ENCODE data around the gene CYP8B1. TPM values are rescaled to one million over a fixed set of nuclear protein-coding genes. Genes with fewer than 3 reads are reported as not detected.

Gene CYP8B1
- total and polyA plus RNA-seq, 3 experiments from 2014 or later = not detected

GRCh38 chr3:42905740-42906069 is 30.0 kb upstream of the CYP8B1 start:
- no peak overlapping the region for H3K4me3 ChIP-seq (ENCODE audit: low read length)
- peaks cover 0 to 18% (median 12%) of the 10 kb centered on the region in 3 donors for H3K36me3 Mint-ChIP-seq
- peak overlapping the region in 2 of 8 donors; percentile 13 to 59 for H3K27ac Mint-ChIP-seq
- H3K27me3 ChIP-seq (ENCODE audit: insufficient read depth, low read length, poor library complexity, severe bottlenecking) = no peaks in the 10 kb centered on the region
- peaks cover 45 to 63% of the 10 kb centered on the region in 2 donors for H3K27me3 Mint-ChIP-seq
- H3K4me1 Mint-ChIP-seq = peaks cover 6 to 11% (median 9%) of the 10 kb centered on the region in 3 donors
- CTCF ChIA-PET = interaction anchor here (0.5 kb wide), 1 partner anchor 778 kb away, joined by 4 read pairs; no protein-coding TSS in a partner anchor
- no peak for DNase-seq
- POLR2A ChIA-PET = no interaction called here
- H3K9me3 ChIP-seq (ENCODE audit: low read length) = no peaks in the 10 kb centered on the region
- H3K36me3 ChIP-seq (ENCODE audit: insufficient read depth, low read length) = no peaks in the 10 kb centered on the region
- peaks cover 6% of the 10 kb centered on the region for H3K4me1 ChIP-seq (ENCODE audit: insufficient read depth, low read length)
- peak overlapping the region in 5 of 7 donors; percentile 28 to 72 (median 65) for H3K4me3 Mint-ChIP-seq
- peaks cover 14 to 32% (median 26%) of the 10 kb centered on the region in 5 donors for H3K9me3 Mint-ChIP-seq
- no peak overlapping the region for H3K27ac ChIP-seq (ENCODE audit: low read depth, low read length)

GRCh38 chr3:42904076-42904475 is 28.4 kb upstream of the CYP8B1 start:
- H3K9me3 Mint-ChIP-seq = peaks cover 14 to 30% (median 22%) of the 10 kb centered on the region in 5 donors
- peaks cover 6% of the 10 kb centered on the region for H3K4me1 ChIP-seq (ENCODE audit: insufficient read depth, low read length)
- H3K27me3 ChIP-seq (ENCODE audit: insufficient read depth, low read length, poor library complexity, severe bottlenecking) = no peaks in the 10 kb centered on the region
- no peak for DNase-seq
- peaks cover 47 to 63% of the 10 kb centered on the region in 2 donors for H3K27me3 Mint-ChIP-seq
- no peak overlapping the region for H3K4me3 ChIP-seq (ENCODE audit: low read length)
- H3K4me1 Mint-ChIP-seq = peaks cover 6 to 11% (median 9%) of the 10 kb centered on the region in 3 donors
- H3K4me3 Mint-ChIP-seq = no peak overlapping the region
- peaks cover 0 to 18% (median 7%) of the 10 kb centered on the region in 3 donors for H3K36me3 Mint-ChIP-seq
- ChIA-PET POLR2A (interaction anchor here (0.7 kb wide), 1 partner anchor 96 kb away, joined by 6 read pairs; no protein-coding TSS in a partner anchor), CTCF (no interaction called here)
- H3K36me3 ChIP-seq (ENCODE audit: insufficient read depth, low read length) = no peaks in the 10 kb centered on the region
- no peak overlapping the region for H3K27ac Mint-ChIP-seq
- H3K27ac ChIP-seq (ENCODE audit: low read depth, low read length) = no peak overlapping the region
- no peaks in the 10 kb centered on the region for H3K9me3 ChIP-seq (ENCODE audit: low read length)

- POLR2A ChIA-PET = no interaction called here
- Mint-ChIP-seq H3K4me1 (peaks cover 6 to 11% (median 9%) of the 10 kb centered on the region in 3 donors), H3K36me3 (peaks cover 0 to 12% (median 7%) of the 10 kb centered on the region in 3 donors), H3K27me3 (peaks cover 34 to 49% of the 10 kb centered on the region in 2 donors), H3K27ac (no peak overlapping the region), H3K9me3 (peaks cover 14 to 30% (median 22%) of the 10 kb centered on the region in 5 donors), H3K4me3 (peak overlapping the region in 1 of 7 donors; percentile 4)
- DNase-seq = no peak
- peaks cover 6% of the 10 kb centered on the region for H3K4me1 ChIP-seq (ENCODE audit: insufficient read depth, low read length)
- H3K4me3 ChIP-seq (ENCODE audit: low read length) = no peak overlapping the region
- no peak overlapping the region for H3K27ac ChIP-seq (ENCODE audit: low read depth, low read length)
- H3K9me3 ChIP-seq (ENCODE audit: low read length) = no peaks in the 10 kb centered on the region
- H3K27me3 ChIP-seq (ENCODE audit: insufficient read depth, low read length, poor library complexity, severe bottlenecking) = no peaks in the 10 kb centered on the region
- CTCF ChIA-PET = no interaction called here
- no peaks in the 10 kb centered on the region for H3K36me3 ChIP-seq (ENCODE audit: insufficient read depth, low read length)
Measured at GRCh38 chr3:42902257-42902656, 26.6 kb upstream of the CYP8B1 start.

GRCh38 chr3:42901073-42901415 is 25.4 kb upstream of the CYP8B1 start:
- Mint-ChIP-seq H3K27ac (no peak overlapping the region), H3K27me3 (peaks cover 26 to 40% of the 10 kb centered on the region in 2 donors), H3K9me3 (peaks cover 14 to 30% (median 22%) of the 10 kb centered on the region in 5 donors), H3K4me1 (peaks cover 2 to 5% (median 4%) of the 10 kb centered on the region in 3 donors), H3K36me3 (peaks cover 0 to 12% (median 5%) of the 10 kb centered on the region in 3 donors), H3K4me3 (no peak overlapping the region)
- Histone ChIP-seq H3K4me3 (ENCODE audit: low read length) (no peak overlapping the region), H3K27me3 (ENCODE audit: insufficient read depth, low read length, poor library complexity, severe bottlenecking) (no peaks in the 10 kb centered on the region), H3K9me3 (ENCODE audit: low read length) (no peaks in the 10 kb centered on the region), H3K4me1 (ENCODE audit: insufficient read depth, low read length) (no peaks in the 10 kb centered on the region), H3K27ac (ENCODE audit: low read depth, low read length) (no peak overlapping the region), H3K36me3 (ENCODE audit: insufficient read depth, low read length) (no peaks in the 10 kb centered on the region)
- DNase-seq = no peak
- ChIA-PET CTCF (no interaction called here), POLR2A (no interaction called here)

- no peak overlapping the region for H3K4me3 Mint-ChIP-seq
- H3K27me3 Mint-ChIP-seq = peaks cover 22 to 35% of the 10 kb centered on the region in 2 donors
- H3K9me3 Mint-ChIP-seq = peaks cover 14 to 27% (median 19%) of the 10 kb centered on the region in 5 donors
- DNase-seq = no peak
- no peaks in the 10 kb centered on the region for H3K9me3 ChIP-seq (ENCODE audit: low read length)
- peaks cover 0 to 10% (median 5%) of the 10 kb centered on the region in 3 donors for H3K36me3 Mint-ChIP-seq
- no peaks in the 10 kb centered on the region for H3K36me3 ChIP-seq (ENCODE audit: insufficient read depth, low read length)
- H3K4me1 Mint-ChIP-seq = peaks cover 0 to under 1% (median 0%) of the 10 kb centered on the region in 3 donors
- H3K4me1 ChIP-seq (ENCODE audit: insufficient read depth, low read length) = no peaks in the 10 kb centered on the region
- ChIA-PET POLR2A (no interaction called here), CTCF (no interaction called here)
- H3K27ac Mint-ChIP-seq = peak overlapping the region in 1 of 8 donors; percentile 25
- no peak overlapping the region for H3K27ac ChIP-seq (ENCODE audit: low read depth, low read length)
- H3K27me3 ChIP-seq (ENCODE audit: insufficient read depth, low read length, poor library complexity, severe bottlenecking) = no peaks in the 10 kb centered on the region
- no peak overlapping the region for H3K4me3 ChIP-seq (ENCODE audit: low read length)
Measured at GRCh38 chr3:42900226-42901072, 24.8 kb upstream of the CYP8B1 start.

- Histone ChIP-seq H3K4me3 (ENCODE audit: low read length) (no peak overlapping the region), H3K4me1 (ENCODE audit: insufficient read depth, low read length) (no peaks in the 10 kb centered on the region), H3K27me3 (ENCODE audit: insufficient read depth, low read length, poor library complexity, severe bottlenecking) (no peaks in the 10 kb centered on the region), H3K36me3 (ENCODE audit: insufficient read depth, low read length) (no peaks in the 10 kb centered on the region), H3K27ac (ENCODE audit: low read depth, low read length) (no peak overlapping the region), H3K9me3 (ENCODE audit: low read length) (no peaks in the 10 kb centered on the region)
- Mint-ChIP-seq H3K27ac (no peak overlapping the region), H3K4me3 (no peak overlapping the region), H3K9me3 (peaks cover 6 to 13% (median 7%) of the 10 kb centered on the region in 5 donors), H3K36me3 (no peaks in the 10 kb centered on the region), H3K4me1 (no peaks in the 10 kb centered on the region), H3K27me3 (peaks cover 11 to 21% of the 10 kb centered on the region in 2 donors)
- ChIA-PET CTCF (no interaction called here), POLR2A (no interaction called here)
- no peak for DNase-seq
Measured at GRCh38 chr3:42898896-42899675, 23.4 kb upstream of the CYP8B1 start.

- no peak overlapping the region for H3K27ac Mint-ChIP-seq
Measured at GRCh38 chr3:42895580-42895868, 19.8 kb upstream of the CYP8B1 start.

More at GRCh38 chr3:42895580-42895868, 19.8 kb upstream of the CYP8B1 start:
- ChIA-PET POLR2A (no interaction called here), CTCF (no interaction called here)
- Mint-ChIP-seq H3K9me3 (no peaks in the 10 kb centered on the region), H3K36me3 (peaks cover 0 to 3% (median 0%) of the 10 kb centered on the region in 3 donors), H3K4me3 (no peak overlapping the region), H3K27me3 (peaks cover 1 to 10% of the 10 kb centered on the region in 2 donors), H3K4me1 (no peaks in the 10 kb centered on the region)
- no peak overlapping the region for H3K27ac ChIP-seq (ENCODE audit: low read depth, low read length)
- no peaks in the 10 kb centered on the region for H3K36me3 ChIP-seq (ENCODE audit: insufficient read depth, low read length)
- H3K4me1 ChIP-seq (ENCODE audit: insufficient read depth, low read length) = no peaks in the 10 kb centered on the region
- H3K4me3 ChIP-seq (ENCODE audit: low read length) = no peak overlapping the region
- no peaks in the 10 kb centered on the region for H3K27me3 ChIP-seq (ENCODE audit: insufficient read depth, low read length, poor library complexity, severe bottlenecking)
- no peak for DNase-seq
- no peaks in the 10 kb centered on the region for H3K9me3 ChIP-seq (ENCODE audit: low read length)
